Measurements from ENCODE around the gene HCN3.

- TF ChIP-seq CTCF (IDR thresholded peaks at IDR 0.05), result no peak
- no peak for TF ChIP-seq POLR2A (IDR thresholded peaks at IDR 0.05)
Measured at GRCh38 chr1:155327981-155328380, 50.7 kb downstream of the HCN3 start.
